Neuron (in vitro differentiated cells): ENCODE data around the gene PTPRM.
A peak's percentile ranks its signal among the peaks of the same experiment; 100 is the strongest.

Experiments
- H2AFZ ChIP-seq: one replicate; pipeline ENCODE4 v1.6.1; 2013; ENCODE audit warnings: low read depth, mild to moderate bottlenecking, inconsistent platforms, low read length, moderate library complexity
- H3K27me3 ChIP-seq: one replicate; pipeline ENCODE4 v1.6.1; 2013; ENCODE audit warnings: low read length; ENCODE audit not compliant: insufficient read depth
- H3K36me3 ChIP-seq: one replicate; pipeline ENCODE4 v1.6.1; 2013; ENCODE audit warnings: low read length; ENCODE audit not compliant: insufficient read depth
- H3K4me1 ChIP-seq: one replicate; pipeline ENCODE4 v1.6.1; 2013; ENCODE audit warnings: low read length; ENCODE audit not compliant: insufficient read depth
- H3K4me3 ChIP-seq: 2 replicates; pipeline ENCODE4 v1.5.1; 2013; ENCODE audit warnings: mild to moderate bottlenecking, low read length, moderate library complexity
- H3K9me3 ChIP-seq: one replicate; pipeline ENCODE4 v1.6.1; 2013; ENCODE audit warnings: low read length

The PTPRM gene

GRCh38 chr18:7548721-7549120, 18.4 kb upstream of the PTPRM start:
- H3K27me3 ChIP-seq = no peaks in the 10 kb centered on the region
- no peaks in the 10 kb centered on the region for H3K4me1 ChIP-seq
- no peaks in the 10 kb centered on the region for H3K36me3 ChIP-seq
- H2AFZ ChIP-seq = no peak overlapping the region
- no peaks in the 10 kb centered on the region for H3K9me3 ChIP-seq
- H3K4me3 ChIP-seq = no peak overlapping the region

GRCh38 chr18:7557973-7558372, 9.1 kb upstream of the PTPRM start:
- Histone ChIP-seq H2AFZ (no peak overlapping the region), H3K9me3 (no peaks in the 10 kb centered on the region), H3K4me3 (no peak overlapping the region), H3K4me1 (no peaks in the 10 kb centered on the region), H3K36me3 (no peaks in the 10 kb centered on the region), H3K27me3 (no peaks in the 10 kb centered on the region)

- H3K27me3 ChIP-seq = no peaks in the 10 kb centered on the region
- H3K36me3 ChIP-seq = no peaks in the 10 kb centered on the region
- no peaks in the 10 kb centered on the region for H3K9me3 ChIP-seq
- H3K4me3 ChIP-seq = no peak overlapping the region
- no peaks in the 10 kb centered on the region for H3K4me1 ChIP-seq
- H2AFZ ChIP-seq = no peak overlapping the region
Observed at GRCh38 chr18:7558769-7559168, 8.3 kb upstream of the PTPRM start.

DNA sequence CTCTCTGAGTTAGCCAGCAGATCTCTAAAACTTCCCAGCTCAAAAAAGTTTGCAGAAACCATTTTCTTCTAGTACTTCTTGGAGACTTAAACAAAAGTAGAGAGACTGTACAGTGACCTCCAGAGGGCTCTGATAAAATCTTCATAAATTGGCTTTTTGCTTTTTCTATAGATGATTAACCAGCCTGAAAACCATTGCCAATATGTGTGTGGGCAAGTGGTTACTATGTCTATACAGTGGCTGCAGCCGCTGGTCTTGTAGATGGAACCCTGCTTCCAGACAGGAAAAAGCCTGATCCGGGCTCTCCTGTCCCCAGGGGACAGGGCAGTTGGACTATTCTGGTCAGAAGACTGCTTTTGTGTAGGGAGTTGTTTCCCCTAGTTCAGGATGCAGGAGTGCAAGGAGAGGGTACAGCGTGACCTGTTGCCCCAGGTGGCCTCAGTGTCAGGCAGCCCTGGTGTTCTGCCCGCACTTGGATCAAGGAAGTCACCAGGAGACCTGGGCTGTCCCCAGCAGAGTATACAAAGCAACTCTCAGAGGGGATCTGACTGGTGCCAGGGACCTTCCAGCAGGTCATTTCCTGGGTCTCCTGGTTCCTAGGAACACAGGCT, 7.3 kb upstream of the PTPRM start:
- no peak overlapping the region for H2AFZ ChIP-seq
- no peak overlapping the region for H3K4me3 ChIP-seq
- no peaks in the 10 kb centered on the region for H3K27me3 ChIP-seq
- no peaks in the 10 kb centered on the region for H3K36me3 ChIP-seq
- no peaks in the 10 kb centered on the region for H3K4me1 ChIP-seq
- no peaks in the 10 kb centered on the region for H3K9me3 ChIP-seq

DNA sequence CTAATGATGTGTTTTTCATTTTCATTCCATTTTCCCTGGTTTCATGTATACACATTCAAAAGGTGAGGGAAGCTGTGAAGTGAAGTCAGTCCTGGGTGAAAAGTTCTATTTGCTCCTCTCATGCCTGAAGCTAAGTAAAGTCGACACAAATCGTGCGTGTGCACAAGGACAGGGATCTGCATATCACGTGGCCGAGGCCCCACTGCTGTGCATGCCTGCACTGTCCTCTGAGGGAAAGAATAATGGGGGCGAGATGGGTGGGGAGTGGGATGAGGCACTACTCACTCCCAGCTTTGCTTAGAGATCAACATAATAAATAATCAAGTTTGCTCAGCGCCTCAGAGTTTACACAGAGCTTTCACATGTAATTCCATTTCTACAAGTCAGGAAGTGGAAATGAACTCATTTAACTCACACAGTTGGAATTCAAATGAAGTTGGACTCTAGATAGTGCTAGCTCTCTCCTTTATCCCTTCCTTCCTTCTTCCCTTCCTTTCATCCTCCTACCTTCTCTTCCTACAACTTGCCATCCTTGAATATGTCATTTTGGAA, 5.1 kb upstream of the PTPRM start:
- no peak overlapping the region for H3K4me3 ChIP-seq

GRCh38 chr18:7562491-7562890, 4.6 kb upstream of the PTPRM start:
- Histone ChIP-seq H3K36me3 (no peaks in the 10 kb centered on the region), H3K4me3 (no peak overlapping the region), H3K27me3 (no peaks in the 10 kb centered on the region), H2AFZ (no peak overlapping the region), H3K4me1 (peaks cover 2% of the 10 kb centered on the region), H3K9me3 (no peaks in the 10 kb centered on the region)

More for the DNA sequence above, 5.1 kb upstream of the PTPRM start:
- H3K9me3 ChIP-seq = no peaks in the 10 kb centered on the region
- H3K4me1 ChIP-seq = peaks cover 2% of the 10 kb centered on the region
- H2AFZ ChIP-seq = no peak overlapping the region
- H3K36me3 ChIP-seq = no peaks in the 10 kb centered on the region
- no peaks in the 10 kb centered on the region for H3K27me3 ChIP-seq

GRCh38 chr18:7565677-7566076, 1.4 kb upstream of the PTPRM start:
- H2AFZ ChIP-seq = no peak overlapping the region
- peaks cover 7% of the 10 kb centered on the region for H3K4me1 ChIP-seq
- H3K36me3 ChIP-seq = no peaks in the 10 kb centered on the region
- no peaks in the 10 kb centered on the region for H3K9me3 ChIP-seq
- no peaks in the 10 kb centered on the region for H3K27me3 ChIP-seq
- H3K4me3 ChIP-seq = peak overlapping the region; percentile 68

GRCh38 chr18:7566244-7566566, 911 bp upstream of the PTPRM start:
- no peaks in the 10 kb centered on the region for H3K27me3 ChIP-seq
- H3K9me3 ChIP-seq = no peaks in the 10 kb centered on the region
- H3K4me1 ChIP-seq = peaks cover 7% of the 10 kb centered on the region
- H3K4me3 ChIP-seq = peak overlapping the region; percentile 68
- peak overlapping the region; percentile 97 for H2AFZ ChIP-seq
- H3K36me3 ChIP-seq = no peaks in the 10 kb centered on the region

DNA sequence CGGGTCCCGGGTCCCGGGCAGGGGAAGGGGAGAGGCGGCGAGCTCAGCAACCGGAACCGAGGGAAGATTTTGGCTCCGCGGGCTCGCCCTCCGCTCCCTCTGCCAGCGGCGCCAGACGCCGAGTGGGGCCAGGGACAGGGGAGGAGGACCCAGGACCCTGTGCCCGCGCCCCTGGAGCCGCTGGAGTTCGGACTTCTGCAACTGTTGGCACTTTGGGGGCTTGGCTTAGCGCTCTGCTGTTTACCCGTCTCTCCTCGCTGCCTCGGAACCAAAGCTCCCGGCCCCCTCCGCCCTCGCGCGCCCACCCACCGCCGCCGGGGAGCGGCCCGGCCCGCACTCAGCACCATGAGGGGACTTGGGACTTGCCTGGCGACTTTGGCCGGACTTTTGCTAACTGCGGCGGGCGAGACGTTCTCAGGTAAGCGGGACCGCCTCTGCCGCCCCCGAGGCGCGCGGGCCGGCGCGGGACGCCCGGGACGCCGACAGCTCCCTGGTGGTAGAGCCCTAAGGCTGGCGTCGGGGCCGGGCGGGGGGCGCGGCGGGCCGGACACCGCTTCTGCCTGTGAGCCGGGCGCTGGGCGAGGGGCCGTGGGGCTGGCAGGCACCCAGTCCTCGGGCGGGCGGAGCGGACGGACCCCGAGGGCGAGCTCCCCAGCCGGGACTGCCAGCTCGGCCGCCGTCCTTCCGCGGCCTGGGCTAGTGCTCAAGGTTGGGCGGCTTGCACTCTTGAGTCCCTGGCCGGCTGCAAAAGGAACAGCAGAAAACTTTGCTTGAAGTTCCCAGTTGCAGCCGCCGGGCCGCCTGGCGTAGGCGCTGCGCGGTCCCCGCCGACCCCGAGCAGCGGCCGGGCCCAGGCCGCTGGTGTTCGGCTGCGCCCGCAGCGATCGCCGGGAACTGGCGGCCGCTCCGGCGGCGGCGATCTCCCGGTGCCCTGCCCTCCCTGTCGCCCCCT, 634 bp downstream of the PTPRM start:
- no peaks in the 10 kb centered on the region for H3K9me3 ChIP-seq
- H3K4me1 ChIP-seq = peaks cover 7% of the 10 kb centered on the region
- no peaks in the 10 kb centered on the region for H3K27me3 ChIP-seq
- H3K4me3 ChIP-seq = peak overlapping the region; percentile 68
- H2AFZ ChIP-seq = peak overlapping the region; percentile 100
- H3K36me3 ChIP-seq = no peaks in the 10 kb centered on the region

- peaks cover 7% of the 10 kb centered on the region for H3K4me1 ChIP-seq
- no peaks in the 10 kb centered on the region for H3K27me3 ChIP-seq
- no peaks in the 10 kb centered on the region for H3K9me3 ChIP-seq
- peak overlapping the region; percentile 68 for H3K4me3 ChIP-seq
- H2AFZ ChIP-seq = peak overlapping the region; percentile 100
- no peaks in the 10 kb centered on the region for H3K36me3 ChIP-seq
Observed at GRCh38 chr18:7568426-7568825, 1.3 kb downstream of the PTPRM start.

GRCh38 chr18:7571626-7572025, 4.5 kb downstream of the PTPRM start:
- H3K27me3 ChIP-seq = no peaks in the 10 kb centered on the region
- H3K9me3 ChIP-seq = no peaks in the 10 kb centered on the region
- no peaks in the 10 kb centered on the region for H3K36me3 ChIP-seq
- H3K4me1 ChIP-seq = peaks cover 15% of the 10 kb centered on the region
- H3K4me3 ChIP-seq = no peak overlapping the region
- no peak overlapping the region for H2AFZ ChIP-seq

DNA sequence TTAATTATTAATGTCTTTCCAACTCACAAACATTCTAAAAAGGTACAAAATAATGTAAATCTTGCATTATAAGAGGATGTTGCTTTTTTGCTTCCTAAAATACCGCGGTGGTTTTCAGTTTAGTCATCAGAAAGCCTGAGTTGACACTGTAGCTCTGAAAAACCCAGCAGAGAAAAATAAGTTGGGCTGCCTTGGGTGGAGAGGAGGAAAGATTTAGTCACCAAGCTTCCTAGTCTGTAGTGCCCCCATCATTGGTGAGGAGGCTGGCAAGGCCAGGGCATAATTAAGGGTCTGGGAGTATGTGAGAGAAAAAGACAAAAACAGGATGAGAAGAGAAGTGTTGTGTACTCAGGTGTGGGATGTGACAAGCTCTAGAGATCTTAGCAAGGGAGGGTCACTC, 5.7 kb downstream of the PTPRM start:
- peaks cover 22% of the 10 kb centered on the region for H3K4me1 ChIP-seq
- no peaks in the 10 kb centered on the region for H3K36me3 ChIP-seq
- no peaks in the 10 kb centered on the region for H3K9me3 ChIP-seq
- no peak overlapping the region for H3K4me3 ChIP-seq
- H2AFZ ChIP-seq = no peak overlapping the region
- H3K27me3 ChIP-seq = no peaks in the 10 kb centered on the region

- Histone ChIP-seq H3K4me1 (peaks cover 20% of the 10 kb centered on the region), H3K9me3 (no peaks in the 10 kb centered on the region), H2AFZ (no peak overlapping the region), H3K27me3 (no peaks in the 10 kb centered on the region), H3K4me3 (no peak overlapping the region), H3K36me3 (no peaks in the 10 kb centered on the region)
Observed at GRCh38 chr18:7575465-7576028, 8.4 kb downstream of the PTPRM start.
